GM12892 (cell line): ENCODE results near the gene PLEKHG5.

Experiments used
- POLR2AphosphoS5 ChIP-seq: IDR thresholded peaks from 2 replicates; pipeline ENCODE4 v1.6.1; 2011; ENCODE audit warnings: low read depth, low read length, control low read depth
- TAF1 ChIP-seq: IDR thresholded peaks from 2 replicates; pipeline ENCODE4 v1.6.1; 2011; ENCODE audit warnings: low read depth, mild to moderate bottlenecking, control low read depth, low read length, borderline replicate concordance

DNA sequence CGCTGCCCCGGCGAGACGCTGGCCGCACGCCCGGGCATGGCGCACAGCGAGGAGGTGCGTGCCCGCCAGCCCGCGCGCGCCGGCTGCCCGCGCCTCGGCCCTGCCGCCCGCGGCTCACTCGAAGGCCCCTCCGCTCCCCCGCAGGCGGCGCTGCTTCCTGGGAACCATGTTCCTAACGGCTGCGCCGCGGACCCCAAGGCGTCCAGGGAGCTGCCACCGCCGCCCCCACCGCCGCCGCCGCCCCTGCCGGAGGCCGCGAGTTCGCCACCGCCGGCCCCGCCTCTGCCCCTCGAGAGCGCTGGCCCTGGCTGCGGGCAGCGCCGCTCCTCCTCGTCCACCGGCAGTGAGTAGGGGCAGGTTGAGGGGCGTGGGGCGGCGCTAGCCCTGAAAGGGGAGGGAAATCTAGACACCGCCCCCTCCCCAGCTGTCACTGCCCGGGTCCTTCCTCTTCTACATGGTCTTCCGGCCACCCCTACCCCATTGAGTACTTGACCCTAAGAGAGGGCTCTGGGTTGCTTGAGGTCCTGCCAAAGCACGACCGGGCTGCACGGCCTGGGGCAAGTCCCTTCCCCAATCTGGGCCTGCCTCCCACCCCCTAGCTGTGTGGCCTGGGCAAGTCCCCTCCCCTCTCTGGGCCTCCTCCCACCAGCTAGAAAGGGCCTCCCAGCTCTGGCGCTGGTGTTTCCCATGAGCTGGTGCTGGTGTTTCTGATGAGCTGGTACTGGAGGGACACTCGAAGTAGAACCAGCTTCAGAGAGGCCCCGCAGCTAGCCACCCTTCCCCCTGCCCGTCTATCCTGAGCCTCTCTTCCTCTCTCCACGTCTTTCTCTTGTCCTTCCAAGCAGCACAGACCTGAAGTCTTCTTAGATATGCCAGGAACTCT lies 42.5 kb downstream of the PLEKHG5 start:
- no peak for TF ChIP-seq TAF1
- no peak for TF ChIP-seq POLR2AphosphoS5
